ENCODE results near the gene WNK1.
"Not testable (repeated sequence)": the region's sequence is repeated elsewhere in the genome, so short reads cannot be mapped to it uniquely, and the experiment has no call there.

WNK1 gene

DNA sequence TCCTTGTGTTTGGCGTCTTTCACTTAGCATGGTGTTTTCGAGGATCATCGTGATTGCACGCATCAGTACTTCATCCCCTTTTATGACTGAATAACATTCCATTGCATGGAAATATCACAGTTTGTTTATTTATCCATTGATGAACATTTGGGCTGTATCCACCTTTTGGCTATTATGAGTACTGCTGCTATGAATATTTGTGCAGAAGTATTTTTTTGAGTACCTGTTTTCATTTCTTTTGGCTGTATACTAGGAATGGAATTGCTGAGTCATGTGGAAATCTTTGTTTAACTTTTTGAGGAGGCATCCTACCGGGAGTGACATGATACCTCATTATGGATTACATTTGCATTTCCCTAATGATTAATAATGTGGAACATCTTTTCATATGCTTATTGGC is 66.4 kb downstream of the WNK1 start:
- DNase-seq: no peak

DNA sequence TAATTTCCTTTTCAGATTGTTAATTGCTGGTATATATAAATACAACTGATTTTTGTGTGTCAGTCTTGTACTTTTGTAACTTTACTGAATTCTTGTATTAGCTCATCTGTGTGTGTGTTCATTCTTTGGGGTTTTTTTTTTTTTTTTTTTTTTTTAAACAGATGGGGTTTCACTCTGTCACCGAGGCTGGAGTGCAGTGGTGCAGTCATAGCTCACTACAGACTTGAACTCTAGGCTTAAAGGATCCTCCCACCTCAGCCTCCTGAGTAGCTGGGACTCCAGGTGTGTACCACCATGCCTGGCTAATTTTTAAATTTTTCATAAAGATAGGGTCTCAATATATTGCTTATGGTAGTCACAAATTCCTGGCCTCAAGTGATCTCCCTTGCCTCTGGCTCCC is 68.0 kb downstream of the WNK1 start:
- DNase-seq: no peak

DNA sequence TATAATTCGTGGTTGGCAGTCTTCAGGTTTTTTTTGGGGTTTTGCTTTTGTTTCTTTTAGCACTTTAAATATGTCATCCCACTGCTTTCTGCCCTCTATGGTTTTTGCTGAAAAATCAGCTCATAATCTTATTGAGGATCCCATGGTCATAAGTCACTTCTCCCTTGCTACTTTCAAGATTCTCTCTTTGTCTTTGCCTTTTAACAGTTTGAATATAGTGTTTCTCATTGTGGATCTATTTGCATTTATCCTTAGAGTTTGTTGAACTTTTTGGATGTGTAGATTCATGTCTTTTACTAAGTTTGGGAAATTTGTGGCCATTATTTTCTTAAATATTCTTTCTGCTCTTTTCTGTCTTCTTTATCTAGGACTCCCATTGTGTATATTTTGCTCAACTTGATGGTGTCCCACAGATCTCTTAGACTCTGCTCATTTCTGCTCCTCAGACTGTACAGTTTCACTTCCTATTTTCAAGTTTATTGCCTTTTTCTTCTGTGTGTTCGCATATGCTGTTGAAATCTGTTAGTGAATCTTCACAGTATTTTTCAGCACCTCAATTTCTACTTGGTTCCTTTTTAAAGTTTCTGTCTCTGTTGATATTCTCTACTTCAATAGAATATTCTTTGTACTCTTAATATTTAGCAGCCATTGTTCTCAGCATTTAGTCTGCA is 70.8 kb downstream of the WNK1 start:
- no peak for DNase-seq

DNA sequence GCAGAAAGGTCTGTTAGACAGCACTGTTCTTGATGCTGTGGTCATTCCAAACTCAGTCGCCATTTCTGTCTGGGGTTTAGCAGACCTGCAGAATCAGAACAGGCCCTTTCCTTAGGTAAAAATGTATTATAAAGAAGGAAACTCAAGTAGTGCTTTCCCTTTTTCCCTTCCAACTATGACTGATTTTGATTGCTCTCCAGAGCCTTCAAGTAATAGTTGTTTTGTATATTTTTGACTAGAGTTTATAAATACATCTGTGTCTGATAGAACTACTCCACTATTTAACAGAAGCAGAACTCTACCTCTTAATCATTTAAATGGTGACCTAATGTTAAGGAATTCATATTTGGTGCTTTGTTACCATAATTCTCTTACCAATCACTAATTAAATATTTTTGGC is 74.0 kb downstream of the WNK1 start:
- no peak for DNase-seq

DNA sequence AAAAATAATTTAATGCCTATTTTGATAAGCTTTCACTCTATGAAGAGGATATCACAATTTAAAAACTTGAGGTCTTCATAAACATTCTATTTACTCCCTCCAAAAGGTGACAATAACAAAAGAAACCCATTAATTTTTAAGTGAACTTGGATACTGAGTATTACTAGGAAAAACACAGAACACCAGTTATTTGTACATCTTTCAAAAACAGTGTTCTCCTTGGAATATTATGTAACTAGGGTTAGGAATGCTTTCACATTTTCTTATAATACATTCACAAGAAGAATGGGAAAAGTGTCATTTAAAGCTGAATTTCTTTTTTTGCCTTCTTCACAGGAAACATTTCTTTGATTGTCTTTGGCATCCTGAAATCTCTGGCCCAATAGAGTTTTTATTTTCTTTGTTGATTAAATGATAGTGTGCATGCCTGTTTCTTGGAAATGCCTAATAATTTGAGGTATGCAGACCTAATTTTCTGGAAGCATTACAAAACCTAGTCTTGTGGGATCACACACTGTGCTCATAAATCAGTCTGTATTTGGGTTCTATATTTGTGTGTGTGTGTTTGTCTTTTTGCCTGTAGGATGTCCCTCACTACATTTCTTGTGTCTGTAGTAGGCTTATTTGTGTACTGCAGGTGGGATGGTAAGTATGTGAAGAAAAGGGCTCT is 76.5 kb downstream of the WNK1 start:
- no peak for DNase-seq

DNA sequence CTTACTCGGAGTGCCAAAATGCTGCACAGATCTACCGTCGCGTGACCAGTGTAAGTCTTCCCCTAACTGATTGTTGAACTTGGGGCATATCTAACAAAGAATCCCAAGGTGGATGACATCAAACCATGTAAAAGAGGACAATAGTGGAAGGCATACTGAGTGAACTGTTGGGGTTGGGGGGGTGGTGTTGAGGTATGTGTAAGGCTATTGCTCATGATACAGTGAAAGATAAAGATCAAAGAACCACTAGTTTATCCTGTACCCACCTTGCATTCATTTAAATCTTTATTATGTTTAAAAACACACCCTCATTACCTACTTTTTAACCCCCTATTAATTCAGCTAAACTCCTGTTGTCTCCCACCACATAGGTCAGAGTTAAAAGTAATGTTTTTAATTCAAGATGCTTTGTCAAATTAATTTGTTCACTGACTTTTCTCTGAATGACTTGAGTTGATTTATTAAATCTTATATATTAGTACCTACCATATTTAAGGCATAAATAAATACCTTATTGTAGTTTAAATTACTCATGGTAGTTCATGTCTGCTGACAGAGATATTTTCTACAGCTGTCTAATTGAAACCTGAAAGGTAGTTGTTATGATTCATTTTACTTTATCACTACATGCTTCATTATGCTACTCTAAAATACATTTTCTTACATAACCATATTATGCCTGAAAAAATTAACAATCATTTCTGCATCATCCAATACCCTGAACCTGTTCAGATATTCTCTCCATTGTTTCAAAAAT is 77.9 kb downstream of the WNK1 start:
- no peak for DNase-seq

DNA sequence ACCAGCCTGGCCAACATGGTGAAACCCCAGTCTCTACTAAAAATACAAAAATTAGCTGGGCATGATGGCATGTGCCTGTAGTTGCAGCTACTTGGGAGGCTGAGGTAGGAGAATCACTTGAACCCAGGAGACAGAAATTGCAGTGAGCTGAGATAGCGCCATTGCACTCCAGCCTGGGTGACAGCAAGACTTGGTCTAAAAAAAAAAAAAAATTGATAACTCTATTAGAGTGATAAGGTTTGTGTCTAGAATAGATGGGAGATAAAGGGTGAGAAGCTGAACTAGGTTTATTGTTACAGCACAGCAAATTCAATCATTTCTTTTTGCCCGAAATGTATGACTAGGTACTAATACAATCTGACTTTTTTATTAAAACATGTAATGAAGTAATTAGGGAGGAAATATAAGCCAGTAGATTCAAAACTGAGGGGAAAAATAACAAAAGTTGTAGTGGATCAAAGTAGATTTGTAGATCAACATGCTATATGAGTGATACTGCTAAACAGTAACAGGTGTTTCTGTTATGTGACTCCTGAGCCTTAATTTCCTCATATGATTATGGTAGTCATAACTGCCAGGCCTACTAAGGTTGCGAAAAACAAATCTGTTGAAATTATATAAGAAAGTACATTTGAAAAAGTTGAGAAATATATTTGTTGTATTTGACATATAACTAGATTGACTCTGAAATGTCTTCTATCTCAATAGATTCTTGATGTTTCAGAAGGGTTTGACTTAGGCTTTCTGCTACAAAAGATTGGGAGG is 83.6 kb downstream of the WNK1 start:
- no peak for DNase-seq

DNA sequence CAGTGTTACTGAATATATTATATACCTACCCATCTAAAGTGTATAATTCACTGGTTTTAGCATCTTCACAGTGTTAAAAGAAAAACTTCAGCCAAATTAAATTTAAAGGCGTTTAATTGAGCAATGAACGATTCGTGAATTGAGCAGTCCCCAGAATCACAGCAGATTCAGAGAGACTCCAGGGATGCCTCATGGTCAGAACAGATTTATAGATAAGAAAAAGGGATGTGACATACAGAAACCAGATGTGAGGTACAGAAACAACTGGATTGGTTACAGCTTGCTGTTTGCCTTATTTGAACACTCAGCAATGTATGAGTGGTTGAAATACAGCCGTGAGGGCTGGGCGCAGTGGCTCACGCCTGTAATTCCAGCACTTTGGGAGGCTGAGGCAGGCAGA is 84.6 kb downstream of the WNK1 start:
- DNase-seq: no peak

DNA sequence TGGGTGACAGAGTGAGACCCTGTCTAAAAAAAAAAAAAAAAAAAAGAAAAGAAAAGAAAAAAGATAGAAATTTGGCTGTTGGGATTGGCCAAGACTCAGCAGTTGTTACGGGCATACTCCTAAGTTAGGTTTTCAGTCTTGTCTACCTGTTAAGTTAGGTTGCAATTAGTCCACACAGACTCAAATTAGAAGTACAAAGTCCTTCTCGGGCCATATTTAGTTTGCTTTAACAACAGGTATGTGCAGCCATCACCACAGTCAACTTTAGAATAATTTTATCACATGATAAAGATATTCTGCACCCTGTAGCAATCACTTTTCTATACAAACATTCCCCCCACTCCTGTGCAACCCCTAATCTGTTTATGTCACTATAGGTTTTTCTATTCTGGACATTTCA is 85.2 kb downstream of the WNK1 start:
- DNase-seq: no peak

DNA sequence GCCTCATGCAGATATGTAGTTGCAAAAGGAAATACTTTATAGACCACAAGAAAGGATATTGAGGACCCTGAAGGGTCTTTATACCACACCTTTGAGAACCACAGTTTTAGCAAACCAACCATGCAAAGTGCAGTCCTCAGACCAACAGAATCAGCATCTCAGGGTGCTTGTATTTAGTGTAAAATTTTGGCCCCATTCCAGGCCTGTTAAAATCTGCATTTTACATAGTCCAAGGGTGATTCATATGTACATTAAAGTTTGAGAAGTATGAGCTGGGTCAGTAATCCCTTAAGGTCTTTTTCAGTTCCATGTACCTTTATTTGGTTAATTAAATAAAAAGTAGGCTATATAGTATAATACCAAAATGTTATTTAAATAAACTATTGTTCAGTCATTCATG is 91.2 kb downstream of the WNK1 start:
- DNase-seq: no peak

DNA sequence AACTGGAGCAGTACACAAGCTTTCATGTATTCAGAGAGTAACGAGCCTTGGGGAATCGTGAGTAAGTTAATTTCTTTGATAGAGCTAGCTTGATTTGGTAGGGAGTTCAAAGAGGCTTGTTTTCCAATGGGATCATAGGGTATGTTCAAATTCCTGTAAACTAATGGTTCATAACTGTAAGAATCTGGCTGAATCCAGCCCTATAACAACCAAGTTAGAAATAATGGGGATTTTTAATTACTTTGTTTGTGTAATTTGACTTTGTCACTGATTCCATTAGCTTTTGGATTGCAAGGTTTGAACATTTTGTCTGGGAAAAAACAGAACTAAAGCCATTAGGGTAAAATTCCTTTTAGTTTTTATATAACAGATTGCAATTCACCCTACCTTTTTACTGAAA is 94.0 kb downstream of the WNK1 start:
- no peak for DNase-seq

DNA sequence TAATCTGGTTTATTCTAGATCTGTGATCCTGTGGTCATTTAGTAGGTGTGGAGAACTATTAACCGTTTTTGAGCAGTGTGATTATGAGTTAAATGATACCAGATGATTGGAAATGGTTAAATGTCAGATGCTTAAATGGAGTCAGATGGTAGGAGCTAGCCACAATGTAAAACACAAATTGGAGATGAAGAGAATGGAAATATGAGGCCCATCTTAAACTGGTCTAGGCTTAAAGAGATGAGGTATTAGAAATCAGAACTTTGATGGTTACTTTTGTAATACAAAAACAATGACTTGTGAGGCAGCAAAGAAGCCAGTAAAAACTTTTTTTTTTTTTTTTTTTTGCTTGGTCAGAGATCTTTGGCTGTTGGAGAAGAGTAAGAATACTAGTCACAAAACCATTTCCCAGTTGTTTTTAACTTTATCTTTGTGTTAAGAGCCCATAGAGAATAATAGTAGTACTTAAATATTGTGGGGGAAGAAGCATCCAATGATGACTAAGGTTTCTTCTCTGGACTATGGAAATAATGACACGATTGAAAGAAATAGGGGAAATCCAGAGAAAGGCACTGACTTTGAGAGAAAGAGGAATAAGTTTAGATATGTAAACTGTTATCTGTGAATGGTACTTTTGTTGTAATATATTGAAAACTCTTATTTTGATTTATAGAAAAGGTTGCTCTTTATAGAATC is 95.9 kb downstream of the WNK1 start:
- no peak for DNase-seq

DNA sequence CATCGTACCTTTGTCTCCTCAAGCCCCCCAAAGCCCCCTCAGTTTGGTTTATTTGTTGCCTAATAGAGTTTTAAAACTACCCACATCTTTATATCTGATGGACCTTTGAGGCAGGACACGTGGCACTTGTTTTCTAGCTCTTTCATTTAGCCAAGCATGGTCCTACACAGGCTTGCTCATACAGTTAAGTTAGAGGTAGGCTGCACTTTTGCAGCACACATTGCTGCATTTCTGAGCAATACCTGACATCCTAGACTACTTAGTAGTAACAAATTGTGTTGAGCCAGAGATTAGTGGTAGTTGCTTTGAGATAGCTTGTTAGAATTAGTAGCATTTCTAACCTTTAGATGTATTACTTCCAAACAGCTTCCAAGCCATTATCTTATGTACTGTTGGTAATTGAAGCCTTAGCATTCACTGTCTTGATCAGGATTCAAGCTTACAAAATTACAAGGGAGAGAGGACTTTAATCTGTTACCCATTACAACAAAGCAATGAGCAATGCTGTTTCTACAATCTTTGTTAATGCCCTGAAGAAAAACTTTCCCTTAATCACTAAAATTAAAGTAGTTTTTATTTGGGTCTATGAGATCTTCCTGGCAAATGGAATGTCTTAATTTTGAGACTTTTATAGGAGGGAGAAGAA is 96.6 kb downstream of the WNK1 start:
- DNase-seq: no peak

DNA sequence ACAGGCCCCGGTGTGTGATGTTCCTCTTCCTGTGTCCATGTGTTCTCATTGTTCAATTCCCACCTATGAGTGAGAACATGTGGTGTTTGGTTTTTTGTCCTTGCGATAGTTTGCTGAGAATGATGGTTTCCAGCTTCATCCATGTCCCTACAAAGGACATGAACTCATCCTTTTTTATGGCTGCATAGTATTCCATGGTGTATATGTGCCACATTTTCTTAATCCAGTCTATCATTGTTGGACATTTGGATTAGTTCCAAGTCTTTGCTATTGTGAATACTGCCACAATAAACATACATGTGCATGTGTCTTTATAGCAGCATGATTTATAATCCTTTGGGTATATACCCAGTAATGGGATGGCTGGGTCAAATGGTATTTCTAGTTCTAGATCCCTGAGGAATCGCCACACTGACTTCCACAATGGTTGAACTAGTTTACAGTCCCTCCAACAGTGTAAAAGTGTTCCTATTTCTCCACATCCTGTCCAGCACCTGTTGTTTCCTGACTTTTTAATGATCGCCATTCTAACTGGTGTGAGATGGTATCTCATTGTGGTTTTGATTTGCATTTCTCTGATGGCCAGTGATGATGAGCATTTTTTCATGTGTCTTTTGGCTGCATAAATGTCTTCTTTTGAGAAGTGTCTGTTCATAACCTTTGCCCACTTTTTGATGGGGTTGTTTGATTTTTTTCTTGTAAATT is 97.5 kb downstream of the WNK1 start:
- not testable (repeated sequence) for DNase-seq

DNA sequence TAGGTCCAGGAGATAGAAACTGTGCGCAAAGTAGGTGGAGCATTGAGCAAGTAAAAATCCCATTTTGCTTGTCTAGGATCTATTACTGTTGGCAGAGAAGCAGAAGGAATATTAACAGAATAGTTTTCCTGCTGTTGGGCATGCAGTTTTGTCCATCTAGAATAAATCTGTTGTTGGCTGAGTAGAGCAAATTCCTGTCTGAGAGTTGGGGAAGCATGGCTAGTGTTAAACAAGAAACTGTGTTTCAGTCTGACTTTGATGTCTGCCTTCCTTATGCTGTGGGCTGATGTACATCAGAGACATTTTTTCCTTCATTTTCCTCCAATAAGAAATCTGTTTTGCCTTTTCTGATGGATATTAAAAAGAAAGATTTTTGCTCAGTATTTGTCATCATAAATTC is 99.0 kb downstream of the WNK1 start:
- DNase-seq: no peak

DNA sequence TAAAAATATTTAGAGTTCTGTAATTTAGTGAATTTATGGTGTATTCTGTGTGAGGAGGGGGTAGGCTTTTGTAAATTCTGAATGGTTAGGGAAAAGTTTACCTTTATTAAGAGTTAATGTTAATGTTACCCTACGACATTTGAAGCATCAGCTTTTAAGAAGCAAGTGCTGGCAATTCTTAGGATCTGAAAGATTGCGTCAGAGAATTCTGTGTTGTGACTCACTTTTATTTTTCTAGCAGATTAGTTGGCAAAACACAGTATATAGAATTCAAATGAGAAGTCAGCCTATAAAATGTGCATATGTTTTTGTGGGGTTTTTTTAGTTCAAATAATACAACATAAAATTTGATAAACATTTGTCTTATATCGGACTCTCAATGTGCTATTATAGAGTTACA is 99.5 kb downstream of the WNK1 start:
- DNase-seq: no peak

DNA sequence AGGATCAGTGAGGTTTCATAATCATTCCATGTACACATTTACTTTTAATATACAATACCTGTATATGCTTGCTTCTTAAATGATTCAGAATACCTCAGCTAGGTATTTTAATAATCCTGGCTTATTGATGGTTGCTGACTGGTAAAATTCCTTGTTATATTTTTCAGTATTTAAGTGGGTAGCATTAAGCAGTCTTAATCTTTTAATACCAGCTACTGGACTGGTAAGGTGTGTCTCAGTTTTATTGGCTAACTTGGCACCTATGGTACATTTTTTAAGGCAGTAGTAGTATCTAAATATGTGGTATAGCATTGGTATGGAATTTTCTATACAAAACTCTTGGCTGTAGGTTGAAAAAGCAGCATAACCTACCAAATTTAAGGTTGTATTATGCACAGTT is 100.5 kb downstream of the WNK1 start:
- DNase-seq: no peak

DNA sequence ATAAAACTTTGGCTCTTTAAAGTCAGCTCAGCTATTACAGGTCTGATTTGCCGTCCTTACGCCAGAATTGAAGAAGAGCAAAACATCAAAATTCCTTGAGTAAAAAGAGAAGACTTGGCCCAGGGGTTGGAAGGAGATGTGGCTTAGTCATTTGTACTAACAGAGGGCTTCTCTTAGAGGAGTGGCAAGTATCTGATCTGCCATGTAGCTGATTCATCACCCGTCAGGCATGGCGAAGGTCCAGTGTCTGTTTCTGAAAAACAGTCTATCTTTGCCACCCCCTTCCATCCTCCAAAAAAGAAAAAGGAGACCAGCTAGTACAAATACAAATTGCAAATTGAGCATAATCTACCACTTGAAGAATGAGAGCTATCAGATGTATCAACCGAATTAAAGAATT is 105.2 kb downstream of the WNK1 start:
- no peak for DNase-seq

DNA sequence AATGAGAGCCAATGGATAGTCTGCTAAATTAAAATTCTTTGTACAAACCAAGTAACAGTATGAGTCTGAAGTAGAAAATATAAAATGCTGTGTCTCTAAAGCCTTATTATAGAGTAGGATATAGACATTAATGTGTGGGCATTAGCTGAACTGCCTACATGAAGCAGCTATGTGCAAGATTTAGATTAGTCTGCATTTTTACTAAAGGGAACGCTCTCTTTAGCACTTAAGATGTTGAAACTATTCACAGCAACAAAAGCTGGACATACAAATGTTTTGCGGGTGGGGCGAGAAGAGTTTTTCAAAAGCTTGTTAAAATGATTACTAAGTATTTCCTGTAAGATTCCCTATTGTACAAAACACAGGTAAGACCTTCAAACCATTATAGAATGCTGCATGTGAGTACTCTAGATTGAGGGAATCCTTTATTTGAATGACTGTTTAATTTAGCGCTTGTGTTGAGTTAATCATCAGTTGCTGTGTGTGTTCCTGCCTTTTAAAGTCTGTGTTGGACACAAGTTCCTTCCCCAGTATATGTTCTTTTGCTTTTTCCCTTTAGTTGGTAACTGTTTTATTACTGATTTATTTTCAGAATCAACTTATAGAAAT is 110.0 kb downstream of the WNK1 start:
- no peak for DNase-seq

DNA sequence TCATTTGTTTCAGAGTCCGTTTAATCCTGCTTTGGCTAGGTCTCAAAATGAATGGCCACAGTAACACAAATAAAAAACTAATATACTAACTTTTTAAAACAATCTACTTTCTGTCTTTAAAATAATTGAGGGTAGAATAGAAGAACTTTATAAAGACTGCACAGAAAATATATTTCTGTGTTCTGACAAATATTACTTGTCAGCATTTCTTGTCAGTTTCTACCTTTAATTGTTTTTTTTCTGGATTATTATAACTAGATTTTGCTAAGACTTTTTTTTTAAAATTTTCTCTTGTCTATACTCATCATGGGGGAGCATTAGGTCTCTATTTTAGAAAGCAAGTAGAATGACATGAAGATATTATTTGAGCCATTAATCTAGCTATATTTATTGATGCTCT is 110.9 kb downstream of the WNK1 start:
- DNase-seq: no peak

DNA sequence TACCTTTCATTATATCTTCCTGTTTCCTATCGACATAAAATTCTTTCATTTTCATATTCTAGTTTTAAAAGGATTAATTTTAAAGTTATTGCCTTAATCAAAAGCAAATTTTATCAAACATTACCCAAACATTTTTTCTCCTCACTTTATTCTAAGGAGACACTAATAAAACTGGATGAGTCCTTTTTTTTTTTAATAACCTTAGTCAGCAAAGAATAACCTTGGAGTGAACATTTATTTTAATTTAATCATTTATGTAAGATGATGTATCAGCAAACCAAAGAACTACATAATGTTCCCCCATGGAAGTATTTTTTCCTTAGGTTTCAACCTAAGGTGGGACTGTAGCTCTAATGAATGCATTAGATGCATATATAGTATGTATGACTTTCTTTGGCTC is 113.2 kb downstream of the WNK1 start:
- no peak for DNase-seq
